Activated CD4-positive, alpha-beta T cell treated with anti-CD3 and anti-CD28 coated beads for 48 hours (primary cell): ENCODE data around the gene NLGN1.

Experiments
- DNase-seq: peaks from one replicate; pipeline ENCODE4 v3.0.0-alpha.2; 2020

The NLGN1 gene

DNA sequence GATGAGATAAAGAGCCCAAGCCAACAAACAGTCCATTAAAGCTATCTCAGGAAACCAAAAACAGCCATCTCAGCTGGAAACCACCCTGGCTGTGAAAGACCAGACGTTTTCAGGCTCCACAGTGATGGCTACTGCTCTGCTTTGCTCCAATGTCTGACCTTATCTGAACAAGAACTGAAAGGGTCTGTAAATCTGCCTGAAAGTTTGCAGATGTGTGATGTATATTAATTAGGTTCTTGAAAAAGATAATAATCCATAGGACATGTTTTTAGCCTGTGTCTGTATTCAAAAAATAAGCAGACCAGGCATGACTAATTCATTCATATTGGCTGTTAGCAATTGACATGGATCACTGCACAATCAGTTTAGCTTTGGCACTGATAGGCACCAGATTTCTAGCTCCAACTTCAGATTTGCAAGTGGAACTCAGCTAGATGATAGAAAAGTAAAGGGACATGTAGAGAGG is 850.2 kb downstream of the NLGN1 start:
- DNase-seq = no peak

DNA sequence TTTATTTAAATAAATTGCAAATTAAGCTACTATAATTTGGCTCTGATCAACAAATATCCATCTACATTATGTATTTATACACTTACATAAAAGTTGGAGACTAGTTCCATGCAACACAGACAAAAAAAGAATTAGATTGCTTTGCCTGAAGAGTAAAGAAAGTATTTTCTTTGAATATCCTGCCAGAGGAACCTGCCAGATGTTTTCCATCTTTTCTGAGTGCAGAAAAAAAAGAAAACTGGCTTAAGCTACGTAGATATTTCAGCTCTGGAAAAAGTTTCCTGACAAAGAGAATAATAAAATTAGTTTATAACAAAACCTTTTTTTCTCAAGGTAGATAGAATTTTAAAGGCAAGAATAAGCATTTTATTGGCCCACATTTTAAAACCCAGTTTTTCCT is 854.1 kb downstream of the NLGN1 start:
- DNase-seq = no peak

DNA sequence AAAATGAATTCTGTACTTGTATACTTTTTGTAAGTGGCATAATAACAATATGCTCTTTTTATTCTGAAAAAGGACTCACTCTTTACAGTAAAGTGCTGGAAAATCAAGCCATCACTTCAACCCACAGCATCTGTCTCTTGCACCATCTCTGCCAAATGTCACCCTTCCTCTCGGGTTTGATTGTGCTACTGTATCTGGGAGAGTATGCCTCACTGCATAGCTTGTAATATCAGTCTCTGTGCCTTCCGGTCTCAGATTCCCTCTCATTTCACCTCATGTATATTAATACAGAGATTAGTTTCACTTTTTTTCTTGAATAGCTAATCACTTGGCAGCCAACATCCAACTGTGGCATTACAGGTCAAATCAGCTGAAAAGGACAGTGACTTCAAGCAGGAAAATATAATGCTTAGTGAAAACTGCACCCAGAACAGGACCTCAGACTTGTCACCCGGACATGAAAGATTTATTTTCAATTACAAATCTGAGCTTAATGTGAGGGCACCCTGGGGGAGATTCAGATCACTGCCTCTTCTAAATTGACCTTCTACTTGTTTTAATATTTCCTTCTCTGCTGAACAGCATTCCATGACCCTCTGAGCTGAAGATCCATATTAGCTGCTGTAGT is 855.8 kb downstream of the NLGN1 start:
- no peak for DNase-seq

DNA sequence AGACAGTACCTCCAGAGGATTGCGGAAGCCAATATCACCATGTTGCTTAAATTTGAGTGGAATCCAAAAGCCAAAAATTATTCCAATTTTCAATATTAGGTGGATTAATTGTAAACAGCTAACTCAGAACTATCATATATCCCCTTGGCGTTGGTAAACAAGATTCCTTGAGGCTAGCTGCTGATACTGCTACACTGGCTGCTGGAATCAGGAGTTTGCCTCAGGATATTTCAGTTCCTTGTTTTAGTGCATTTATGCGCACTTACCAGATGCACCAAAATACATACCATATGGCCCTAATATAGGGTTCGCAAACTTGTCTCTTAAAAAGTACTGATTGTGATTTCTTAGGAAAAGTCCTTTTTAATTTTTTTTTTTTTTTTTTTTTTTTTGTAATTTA is 856.4 kb downstream of the NLGN1 start:
- no peak for DNase-seq

DNA sequence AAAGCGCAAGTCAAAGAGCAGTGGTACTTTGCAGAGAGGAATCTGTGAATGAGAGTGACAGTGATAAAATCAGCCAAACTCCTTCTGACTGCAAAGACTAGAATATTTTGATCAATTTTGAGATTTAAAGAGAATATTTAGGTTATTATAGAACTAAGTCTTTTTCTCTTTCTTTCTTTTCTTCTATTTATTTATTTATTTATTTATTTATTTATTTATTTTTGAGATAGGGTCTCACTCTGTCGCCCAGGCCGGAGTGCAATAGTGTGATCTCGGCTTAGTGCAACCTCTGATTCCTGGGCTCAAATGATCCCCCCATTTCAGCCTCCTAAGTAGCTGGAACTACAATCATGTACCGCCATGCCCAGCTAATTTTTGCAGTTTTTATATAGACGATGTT is 857.9 kb downstream of the NLGN1 start:
- no peak for DNase-seq

DNA sequence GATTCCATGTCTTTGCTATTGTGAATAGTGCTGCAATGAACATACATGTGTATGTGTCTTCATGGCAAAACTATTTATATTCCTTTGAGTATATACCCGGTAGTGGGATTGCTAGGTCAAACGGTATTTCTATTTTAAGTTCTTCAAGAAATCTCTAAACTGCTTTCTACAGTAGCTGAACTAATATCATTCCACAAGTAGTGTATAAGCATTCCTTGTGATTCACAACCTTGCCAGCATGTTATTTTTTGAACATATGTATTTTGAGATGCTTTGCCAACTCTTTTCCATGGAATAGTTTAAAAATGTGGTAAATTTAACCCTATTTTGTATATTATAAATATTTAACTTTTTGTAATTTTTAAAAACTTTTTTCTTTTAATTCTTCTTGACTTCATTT is 868.9 kb downstream of the NLGN1 start:
- no peak for DNase-seq

DNA sequence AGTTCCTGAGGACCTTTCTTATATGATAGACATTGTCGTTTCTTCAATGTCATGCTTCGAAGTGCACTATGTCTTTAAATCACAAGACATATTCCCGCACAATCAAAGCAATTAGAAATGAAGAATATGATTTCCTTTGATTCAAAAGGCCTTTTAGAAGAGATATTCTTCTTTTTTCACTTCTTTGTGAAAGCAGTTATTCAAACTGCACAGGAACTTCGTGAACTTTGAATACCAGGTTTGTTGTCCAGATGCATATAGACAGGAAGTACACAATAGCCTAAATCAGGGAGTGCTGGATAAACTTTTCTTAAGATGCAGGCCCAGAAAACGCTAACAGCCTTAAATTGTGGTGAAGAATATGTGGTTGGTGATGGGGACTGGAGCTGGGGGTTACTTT is 870.5 kb downstream of the NLGN1 start:
- DNase-seq = no peak

DNA sequence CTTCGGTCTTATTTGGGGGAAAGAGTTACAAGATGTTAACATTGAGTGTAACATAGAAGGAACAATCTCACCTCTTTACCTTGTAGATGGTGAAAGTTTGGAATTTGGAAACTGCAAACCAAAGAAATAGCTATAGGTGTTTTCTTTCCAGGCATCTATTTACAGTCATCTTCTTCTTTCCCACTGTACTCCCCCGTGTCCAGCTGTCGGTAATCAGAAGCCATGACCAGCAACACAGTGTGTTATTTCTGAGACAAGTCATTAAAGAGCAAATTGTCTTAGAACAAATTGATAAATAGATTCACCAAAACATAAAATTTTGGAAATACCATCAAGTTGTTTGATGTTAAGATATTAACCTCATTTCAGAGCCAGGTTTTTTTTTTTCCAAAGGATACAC is 871.0 kb downstream of the NLGN1 start:
- no peak for DNase-seq

DNA sequence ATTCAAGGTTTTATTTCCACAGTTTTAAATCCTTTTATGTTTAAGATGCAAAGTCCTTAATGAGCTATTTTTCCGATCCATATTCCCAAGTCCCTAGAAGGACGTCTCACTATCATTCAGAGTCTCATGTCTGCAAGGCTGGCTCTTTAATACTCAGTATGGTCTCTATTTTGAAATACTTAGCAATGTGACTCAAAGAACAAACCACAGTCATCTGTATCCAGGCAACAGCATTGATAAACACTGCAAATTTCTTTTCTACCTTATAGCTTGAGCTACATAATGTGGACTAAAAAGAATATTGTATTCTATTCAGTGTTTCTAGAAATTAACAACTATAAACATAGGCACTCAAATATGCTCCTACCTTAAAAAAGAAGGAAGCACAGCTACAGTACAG is 873.3 kb downstream of the NLGN1 start:
- no peak for DNase-seq

DNA sequence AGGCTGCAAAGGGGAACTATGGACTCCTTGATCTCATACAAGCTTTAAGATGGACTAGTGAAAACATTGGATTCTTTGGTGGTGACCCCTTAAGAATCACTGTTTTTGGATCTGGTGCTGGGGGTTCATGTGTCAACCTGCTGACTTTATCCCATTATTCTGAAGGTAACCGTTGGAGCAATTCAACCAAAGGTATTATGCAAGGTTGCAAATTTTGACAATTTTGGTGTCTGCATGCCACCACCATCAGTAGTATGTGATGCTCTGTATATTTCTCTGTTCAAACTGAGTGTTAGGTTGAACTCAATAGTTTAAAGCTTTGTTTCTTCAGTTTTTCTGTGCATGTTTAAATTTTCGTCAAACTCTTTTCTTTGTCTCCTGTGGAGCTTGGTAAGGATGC is 877.8 kb downstream of the NLGN1 start:
- DNase-seq = no peak

DNA sequence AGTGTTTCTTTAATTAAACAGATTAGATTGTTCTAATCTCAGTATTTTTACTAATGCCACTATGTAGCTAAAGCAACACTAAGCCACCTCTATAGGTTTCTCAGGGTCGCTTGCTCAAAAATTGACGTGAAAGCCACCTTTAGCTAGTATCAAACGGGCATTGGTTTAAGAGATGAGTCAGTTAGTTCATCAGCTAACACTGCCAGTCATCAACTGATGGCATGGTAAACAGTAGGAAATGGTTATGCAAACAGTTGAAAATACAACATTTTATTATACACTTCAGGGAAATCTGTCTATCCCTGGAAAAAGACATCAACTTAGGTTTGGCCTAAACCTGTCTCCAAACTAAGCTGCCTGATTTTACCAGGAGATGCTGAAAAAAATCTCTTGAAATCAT is 879.3 kb downstream of the NLGN1 start:
- no peak for DNase-seq

DNA sequence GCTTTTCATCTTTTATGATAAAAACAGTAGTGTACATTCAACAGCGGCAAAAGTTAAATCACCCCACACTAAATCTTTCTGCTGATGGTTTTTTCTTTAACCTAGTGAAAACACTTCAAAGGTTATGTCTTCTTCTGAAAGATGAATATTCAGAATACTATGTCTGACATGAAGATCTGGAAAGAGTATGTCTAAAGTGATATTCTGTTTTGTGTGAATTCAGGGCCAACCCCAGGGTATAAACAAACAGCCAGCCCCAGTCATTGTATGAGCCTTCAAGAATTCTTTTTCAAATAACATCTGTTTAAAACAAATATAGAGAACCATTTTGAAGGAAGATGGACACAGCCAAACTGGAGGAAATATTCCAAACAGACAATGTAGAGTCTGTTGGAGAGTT is 880.5 kb downstream of the NLGN1 start:
- no peak for DNase-seq

DNA sequence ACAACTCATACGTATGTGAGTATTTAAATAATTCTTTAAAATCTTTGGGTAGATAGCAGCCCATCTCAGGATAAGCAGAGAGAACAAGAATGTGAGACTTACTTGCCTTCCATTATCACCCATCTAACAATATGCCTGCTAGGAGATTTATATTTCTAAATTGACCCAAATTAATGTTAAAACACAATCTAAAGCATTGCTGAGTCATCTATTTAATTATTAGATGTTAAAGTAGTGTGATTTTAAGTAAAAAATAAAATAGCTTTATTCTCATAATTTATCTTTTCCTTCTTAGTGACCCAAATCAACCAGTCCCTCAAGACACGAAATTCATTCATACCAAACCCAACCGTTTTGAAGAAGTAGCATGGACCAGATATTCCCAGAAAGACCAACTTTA is 882.6 kb downstream of the NLGN1 start:
- DNase-seq = no peak

DNA sequence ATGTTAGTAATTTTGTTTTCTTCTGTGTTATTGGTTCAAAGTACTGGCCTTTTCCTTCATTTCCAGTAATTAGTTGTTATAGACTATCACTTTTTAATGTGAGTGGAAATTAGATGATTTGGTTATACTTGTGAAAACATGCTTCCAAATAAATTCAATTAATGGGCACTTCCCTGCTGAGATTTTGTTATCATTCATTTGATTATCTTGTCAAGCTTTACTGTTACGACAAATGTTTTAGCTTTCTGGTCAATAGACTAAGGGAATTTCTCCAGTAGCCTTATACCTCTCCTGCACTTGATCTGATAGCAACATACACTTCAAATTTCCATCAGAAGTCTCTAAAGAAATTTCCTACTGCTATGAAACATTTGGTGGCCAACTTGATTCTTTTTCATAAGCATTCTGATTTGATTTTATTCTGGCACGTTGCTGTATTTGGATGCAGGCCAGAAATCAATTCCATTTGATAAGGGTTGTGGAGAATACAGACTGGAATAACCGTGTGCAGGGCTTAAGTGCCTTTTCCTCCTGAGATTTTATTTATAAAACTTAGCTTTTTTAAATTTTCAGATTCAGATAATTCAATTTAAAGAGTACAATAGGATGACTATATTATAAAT is 887.8 kb downstream of the NLGN1 start:
- no peak for DNase-seq

DNA sequence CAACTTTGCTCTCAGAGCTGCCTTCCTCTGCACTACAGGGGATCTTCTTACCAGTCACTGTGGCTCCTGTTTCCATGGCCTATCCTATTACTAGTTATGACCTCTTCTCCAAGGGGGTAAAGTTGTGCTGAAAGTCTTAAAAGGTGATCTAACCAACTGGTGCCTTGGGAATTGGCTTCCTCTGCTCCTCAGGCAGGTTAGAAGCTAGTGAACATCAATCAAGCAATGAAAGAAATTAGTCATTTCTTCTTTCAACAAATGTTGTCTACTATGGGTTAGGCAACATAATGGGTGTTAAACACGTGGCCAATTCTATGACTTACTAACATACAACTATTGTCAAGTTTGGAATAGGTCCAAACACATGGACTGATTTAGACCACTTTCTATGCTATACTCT is 890.2 kb downstream of the NLGN1 start:
- no peak for DNase-seq

DNA sequence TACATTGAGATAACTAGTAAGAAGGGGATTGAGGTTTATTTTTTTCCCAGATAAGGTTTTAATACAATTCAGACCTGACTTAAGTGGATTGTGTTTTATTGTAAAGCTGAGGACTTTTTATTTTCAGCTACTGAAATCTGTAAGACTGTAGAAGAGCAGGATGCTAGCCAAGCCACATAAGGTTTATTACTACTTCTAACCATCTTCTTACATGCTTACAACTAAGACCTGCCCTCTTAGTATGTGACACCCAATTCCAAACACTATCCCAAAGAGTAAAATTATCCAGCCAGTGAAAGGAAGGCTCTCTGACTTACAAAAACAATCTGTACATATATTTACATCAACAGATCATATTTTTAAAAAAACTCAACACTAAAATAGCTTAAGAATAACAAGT is 897.1 kb downstream of the NLGN1 start:
- DNase-seq = no peak

DNA sequence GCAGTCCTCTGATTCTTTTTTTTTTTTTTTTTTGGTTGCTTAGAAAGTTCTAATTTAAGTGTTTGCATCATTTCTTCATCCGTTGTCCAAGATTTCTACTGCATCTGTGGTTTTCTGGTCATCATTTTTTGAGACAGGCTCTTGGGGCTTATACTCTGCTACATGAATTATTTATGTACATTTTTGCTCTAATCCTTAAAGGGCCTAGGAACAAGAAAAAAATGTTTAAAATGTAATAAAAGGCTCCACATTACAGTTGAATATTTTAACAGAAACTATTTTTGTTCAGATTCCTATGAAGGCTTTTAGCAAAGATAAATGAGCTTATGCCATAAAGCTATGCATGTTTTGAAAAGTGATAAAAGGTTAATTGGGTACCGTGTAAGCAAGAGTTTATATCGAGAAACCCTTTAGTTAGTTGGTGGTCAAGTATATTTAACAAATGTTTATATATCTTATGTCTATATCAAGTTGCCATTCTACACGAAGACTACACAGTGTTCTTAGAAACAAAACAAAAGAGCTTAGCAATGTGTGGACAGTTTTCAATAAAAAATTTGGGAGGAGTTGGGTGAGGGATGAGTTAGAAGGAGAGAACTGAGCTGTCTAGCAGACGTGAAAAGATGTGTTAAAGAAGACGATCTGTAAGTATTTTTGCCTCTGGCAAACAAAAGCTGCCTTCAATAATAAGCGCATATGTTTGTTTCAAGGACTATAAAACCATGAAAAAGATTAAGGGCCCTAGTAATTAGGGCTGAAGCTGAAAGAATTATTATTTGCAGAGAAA is 898.0 kb downstream of the NLGN1 start:
- no peak for DNase-seq

DNA sequence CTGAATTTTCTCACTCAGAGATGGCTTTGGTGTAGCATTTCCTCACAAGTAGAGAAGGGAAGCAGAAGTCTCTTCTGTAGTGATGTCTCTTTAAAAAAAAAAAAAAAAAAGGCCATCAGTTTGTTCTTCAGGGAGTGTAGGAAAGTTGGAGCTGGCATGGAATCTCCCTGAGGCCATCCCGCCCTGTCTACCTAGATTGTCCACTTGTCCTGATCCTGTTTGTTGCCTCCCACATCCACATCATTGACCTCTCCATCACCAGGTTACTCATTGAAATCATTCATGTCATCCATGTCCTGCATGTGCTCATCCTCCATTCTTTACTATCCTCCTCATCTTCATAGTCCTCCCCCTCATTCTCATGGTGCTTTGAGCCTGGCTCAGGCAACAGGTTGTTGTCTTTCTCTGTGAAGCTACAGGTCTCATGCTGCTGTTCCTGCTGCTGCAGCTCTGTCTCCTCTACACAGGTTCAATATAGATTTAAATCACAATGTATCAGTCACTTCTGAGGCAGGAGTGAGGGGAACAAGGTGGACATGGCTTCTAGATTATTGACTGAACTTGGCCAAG is 905.3 kb downstream of the NLGN1 start:
- DNase-seq = no peak

DNA sequence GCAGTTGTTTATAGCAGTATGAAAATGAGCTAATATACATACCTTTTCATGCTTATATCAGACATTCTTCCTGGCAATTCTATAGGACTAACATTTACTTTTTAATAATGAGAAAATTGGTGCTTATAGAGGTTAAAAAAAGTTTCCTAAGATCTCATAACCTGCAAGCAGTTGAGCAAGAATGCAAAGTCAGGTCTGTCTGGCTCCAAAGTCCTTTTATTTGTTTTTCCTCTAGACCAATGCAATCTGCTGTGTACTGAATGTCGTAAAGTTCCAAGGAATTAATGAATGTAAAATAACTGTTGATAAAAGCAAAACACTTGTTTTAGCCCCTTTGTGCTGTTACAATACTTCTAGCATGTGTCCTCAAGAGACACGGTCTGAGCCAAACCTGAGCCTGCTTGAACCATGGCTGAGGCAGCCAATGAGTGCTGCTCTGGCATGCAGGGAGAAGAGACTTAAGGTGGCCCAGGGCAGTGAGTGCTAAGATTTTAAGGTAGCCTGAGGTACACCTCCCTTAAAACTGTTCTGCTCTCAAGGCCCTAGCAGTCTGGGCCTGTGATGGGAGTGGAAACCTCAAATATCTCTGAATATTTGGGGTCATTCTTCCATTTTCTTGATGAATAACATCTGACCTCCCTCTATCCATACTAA is 906.5 kb downstream of the NLGN1 start:
- no peak for DNase-seq

DNA sequence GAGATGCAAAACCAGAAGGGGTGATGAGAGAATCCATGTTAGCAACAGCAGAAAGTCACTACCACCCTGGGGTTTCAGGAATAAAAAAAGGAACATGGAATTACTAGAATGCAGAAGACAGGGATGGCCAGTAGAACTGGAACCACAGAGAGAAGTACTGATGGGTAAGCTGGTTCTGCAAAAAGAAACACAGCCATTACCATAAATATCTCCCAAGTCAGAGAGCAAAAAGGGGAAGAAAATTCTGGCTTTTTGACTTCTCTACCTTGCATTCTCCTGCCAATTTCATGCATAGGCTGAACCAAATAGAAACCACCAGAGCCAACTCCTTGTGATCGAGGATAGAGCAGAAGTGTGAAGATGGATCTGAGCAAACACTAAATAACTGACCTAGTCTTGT is 911.2 kb downstream of the NLGN1 start:
- DNase-seq = no peak

DNA sequence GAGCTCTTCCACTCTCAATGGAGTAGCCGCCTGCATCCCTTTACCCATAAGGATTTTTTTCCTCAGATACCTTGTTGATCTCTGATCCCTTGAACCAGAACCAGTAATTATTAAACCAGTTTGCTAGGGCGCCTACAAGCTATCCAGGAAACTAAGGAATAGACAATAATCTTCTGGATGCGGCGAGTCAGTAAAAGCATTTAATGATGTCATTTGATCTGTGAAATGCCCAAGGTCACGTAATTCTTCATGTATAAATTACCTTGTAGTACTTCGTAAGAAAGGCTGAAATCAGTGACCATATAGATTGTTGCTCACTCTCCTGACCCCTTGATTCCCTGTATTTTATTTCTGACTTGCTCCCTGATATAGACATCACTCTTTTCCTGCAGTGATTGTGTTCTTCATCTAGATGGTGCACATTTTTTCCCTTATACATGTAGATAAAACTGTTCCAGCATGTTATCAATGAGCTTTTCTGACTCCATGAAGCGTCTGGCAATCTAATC is 913.0 kb downstream of the NLGN1 start:
- no peak for DNase-seq

DNA sequence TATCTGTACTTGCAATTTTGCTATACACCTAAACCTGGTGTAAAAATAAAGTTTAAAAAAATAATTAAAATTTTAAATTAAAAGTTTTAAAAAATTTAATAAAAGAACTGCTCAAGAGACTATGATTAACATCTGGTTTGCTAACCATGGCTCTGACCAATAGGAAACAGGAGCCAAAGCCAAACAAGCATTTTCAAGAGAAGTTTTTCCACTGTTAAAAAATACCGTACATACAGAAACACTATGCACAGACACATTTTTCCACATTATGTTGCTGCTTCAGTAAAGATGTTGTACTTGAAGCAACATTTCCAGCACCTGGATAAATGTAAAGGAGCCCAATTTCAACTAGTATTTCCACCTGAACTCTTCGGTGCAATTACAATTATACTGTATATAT is 917.7 kb downstream of the NLGN1 start:
- DNase-seq = no peak

DNA sequence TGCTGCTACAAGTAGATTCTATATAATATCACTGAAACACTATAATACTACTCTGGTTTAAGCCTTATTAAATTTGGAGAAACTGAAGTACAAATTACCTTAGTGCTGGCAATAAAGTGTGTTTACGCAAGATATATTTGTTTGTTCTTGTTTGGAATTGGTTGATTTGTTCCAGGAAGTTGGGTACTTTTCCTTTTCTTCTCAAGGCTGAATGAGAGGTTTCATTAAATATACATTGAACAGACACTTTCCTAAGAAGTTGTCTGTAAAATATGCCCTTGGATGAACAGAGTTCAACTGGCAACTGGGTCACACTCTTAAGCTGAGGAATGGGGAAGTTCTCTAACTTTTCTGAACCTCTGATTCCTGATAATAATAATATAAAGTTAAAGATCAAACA is 919.5 kb downstream of the NLGN1 start:
- no peak for DNase-seq
